H1 (cell line): ENCODE measurements around the gene SNAPC3.

Source experiments
- JUN ChIP-seq: IDR thresholded peaks from 2 replicates; pipeline ENCODE4 v1.6.1; 2011; ENCODE audit warnings: low read depth, mild to moderate bottlenecking, improper control_type of control experiment, low read length
- POLR2A ChIP-seq, 2 experiments: IDR thresholded peaks; 1 replicate in 1 of 2; 2 replicates in 1 of 2; pipeline ENCODE4 v1.6.1; 2011; ENCODE audit warnings: low read depth in 2 of 2, low read length in 2 of 2, mild to moderate bottlenecking in 2 of 2; ENCODE audit errors: control extremely low read depth in 1 of 2
- RFX5 ChIP-seq: IDR thresholded peaks from 2 replicates; pipeline ENCODE4 v1.6.1; 2011; ENCODE audit warnings: low read depth, low read length, improper control_type of control experiment, borderline replicate concordance
- SP2 ChIP-seq: IDR thresholded peaks from 2 replicates; pipeline ENCODE4 v1.6.1; 2012; ENCODE audit warnings: mild to moderate bottlenecking, low read length, inconsistent platforms
- SUZ12 ChIP-seq: fragments of 200-600 bp; sonication (generic); IDR thresholded peaks from 2 replicates; pipeline ENCODE4 v1.6.1; 2012; ENCODE audit warnings: mild to moderate bottlenecking, inconsistent platforms, low read length, moderate library complexity, mixed read lengths
- TF ChIP-seq, protein P1 (sequence below): IDR thresholded peaks from 2 replicates; pipeline ENCODE4 v1.6.1; 2011; ENCODE audit warnings: low read length, improper control_type of control experiment
- TF ChIP-seq, protein P2 (sequence below), 3 experiments: IDR thresholded peaks; 1 replicate in 2 of 3; 2 replicates in 1 of 3; pipeline versions ENCODE4 v1.5.1 to v1.6.1; 2011; ENCODE audit warnings: low read length in 3 of 3, mild to moderate bottlenecking in 3 of 3, inconsistent platforms in 2 of 3, low read depth in 1 of 3, moderate library complexity in 1 of 3; ENCODE audit not compliant: insufficient read depth in 1 of 3; ENCODE audit errors: control extremely low read depth in 1 of 3

DNA sequence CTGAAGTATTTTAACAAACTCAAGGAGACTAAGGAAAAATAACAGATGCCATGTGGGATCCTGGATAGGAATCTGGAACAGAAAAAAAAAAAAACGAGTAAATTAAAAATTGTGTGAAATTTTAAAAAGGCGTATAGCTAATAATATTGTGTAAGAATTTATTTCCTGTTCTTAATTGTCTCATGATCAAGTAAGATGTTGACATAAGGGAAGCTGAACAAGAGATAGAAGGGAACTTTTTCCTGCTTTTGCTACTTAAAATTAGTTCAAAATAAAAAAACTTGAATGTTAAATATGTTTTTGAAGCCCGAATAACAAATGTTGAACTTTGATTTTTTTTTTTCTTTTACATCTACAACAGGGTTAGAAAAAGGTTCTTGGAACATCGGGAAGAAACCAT, 10.5 kb downstream of the SNAPC3 start:
- TF ChIP-seq, protein P1, sequence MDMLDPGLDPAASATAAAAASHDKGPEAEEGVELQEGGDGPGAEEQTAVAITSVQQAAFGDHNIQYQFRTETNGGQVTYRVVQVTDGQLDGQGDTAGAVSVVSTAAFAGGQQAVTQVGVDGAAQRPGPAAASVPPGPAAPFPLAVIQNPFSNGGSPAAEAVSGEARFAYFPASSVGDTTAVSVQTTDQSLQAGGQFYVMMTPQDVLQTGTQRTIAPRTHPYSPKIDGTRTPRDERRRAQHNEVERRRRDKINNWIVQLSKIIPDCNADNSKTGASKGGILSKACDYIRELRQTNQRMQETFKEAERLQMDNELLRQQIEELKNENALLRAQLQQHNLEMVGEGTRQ = no peak
- TF ChIP-seq JUN = no peak
- TF ChIP-seq SUZ12 = no peak
- TF ChIP-seq, protein P2, sequence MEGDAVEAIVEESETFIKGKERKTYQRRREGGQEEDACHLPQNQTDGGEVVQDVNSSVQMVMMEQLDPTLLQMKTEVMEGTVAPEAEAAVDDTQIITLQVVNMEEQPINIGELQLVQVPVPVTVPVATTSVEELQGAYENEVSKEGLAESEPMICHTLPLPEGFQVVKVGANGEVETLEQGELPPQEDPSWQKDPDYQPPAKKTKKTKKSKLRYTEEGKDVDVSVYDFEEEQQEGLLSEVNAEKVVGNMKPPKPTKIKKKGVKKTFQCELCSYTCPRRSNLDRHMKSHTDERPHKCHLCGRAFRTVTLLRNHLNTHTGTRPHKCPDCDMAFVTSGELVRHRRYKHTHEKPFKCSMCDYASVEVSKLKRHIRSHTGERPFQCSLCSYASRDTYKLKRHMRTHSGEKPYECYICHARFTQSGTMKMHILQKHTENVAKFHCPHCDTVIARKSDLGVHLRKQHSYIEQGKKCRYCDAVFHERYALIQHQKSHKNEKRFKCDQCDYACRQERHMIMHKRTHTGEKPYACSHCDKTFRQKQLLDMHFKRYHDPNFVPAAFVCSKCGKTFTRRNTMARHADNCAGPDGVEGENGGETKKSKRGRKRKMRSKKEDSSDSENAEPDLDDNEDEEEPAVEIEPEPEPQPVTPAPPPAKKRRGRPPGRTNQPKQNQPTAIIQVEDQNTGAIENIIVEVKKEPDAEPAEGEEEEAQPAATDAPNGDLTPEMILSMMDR (IDR thresholded peaks at IDR 0.05; ENCODE audit: control extremely low read depth in 1 of 3, insufficient read depth in 1 of 3, low read depth in 1 of 3, low read length in 3 of 3) = no peak
- TF ChIP-seq RFX5 = no peak
- no peak for TF ChIP-seq POLR2A (IDR thresholded peaks at IDR 0.05; ENCODE audit: control extremely low read depth in 1 of 2, low read depth in 2 of 2, low read length in 2 of 2)
- no peak for TF ChIP-seq SP2
